ENCODE measurements around the gene PSMG4. TPM values are rescaled to one million over a fixed set of nuclear protein-coding genes. Genes with fewer than 3 reads are reported as not detected.

Gene PSMG4
- total and polyA plus RNA-seq, 2 donors (not counting 3 experiments of a cell fraction or from before 2014, with no cell fraction given) = 31.4 to 46.0 TPM

- FAIRE-seq (no peak), DNase-seq (ENCODE audit: low read depth, low spot score) (no peak)
- H2AFZ ChIP-seq (ENCODE audit: low read depth, low read length) = no peak overlapping the region
- H3K9me1 ChIP-seq (replicated peaks; ENCODE audit: control insufficient read depth, extremely low read depth, insufficient read depth, low read length) = no peaks in the 10 kb centered on the region
- H3K4me3 ChIP-seq (replicated peaks in 1 of 3; ENCODE audit: insufficient read depth in 1 of 3, low read depth in 1 of 3, low read length in 3 of 3) = no peak overlapping the region
- H3K4me2 ChIP-seq (ENCODE audit: insufficient read depth, low read length) = no peak overlapping the region
- TF ChIP-seq GATA2 (IDR thresholded peaks at IDR 0.05; ENCODE audit: insufficient read depth, insufficient read length, low read depth, low read length) (no peak), CTCF (IDR thresholded peaks at IDR 0.05; ENCODE audit: extremely low read depth in 1 of 2, insufficient read depth in 1 of 2, low read depth in 1 of 2, low read length in 2 of 2) (no peak), MAX (IDR thresholded peaks at IDR 0.05; ENCODE audit: insufficient read depth, insufficient read length) (no peak), FOS (IDR thresholded peaks at IDR 0.05; ENCODE audit: borderline replicate concordance, insufficient read depth, low read length) (no peak), POLR2A (IDR thresholded peaks at IDR 0.05; ENCODE audit: low read depth, low read length) (no peak), EZH2 (IDR thresholded peaks at IDR 0.05; ENCODE audit: borderline replicate concordance, low read depth, low read length, severe bottlenecking) (no peak), JUN (IDR thresholded peaks at IDR 0.05; ENCODE audit: borderline replicate concordance, insufficient read depth, insufficient read length, low read depth) (no peak), MYC (IDR thresholded peaks at IDR 0.05; ENCODE audit: low read depth, low read length) (no peak), POLR2AphosphoS5 (IDR thresholded peaks at IDR 0.05; ENCODE audit: insufficient read depth, low read depth, low read length) (no peak)
- dilution Hi-C loops (cut with MboI; ENCODE audit: extremely low pct_ligation_motif_present, low sequenced_read_pairs) (no loop called here), intact Hi-C loops (cut with micrococcal nuclease) (no loop called here)
- BruUV-seq (replicated peaks) = no TSS peak
- H3K9ac ChIP-seq (replicated peaks; ENCODE audit: extremely low read depth, insufficient read depth, low read length) = no peak overlapping the region
- H3K36me3 ChIP-seq (ENCODE audit: control insufficient read depth in 2 of 2, extremely low read depth in 1 of 2, insufficient read depth in 2 of 2, low read length in 2 of 2) = no peaks in the 10 kb centered on the region
- H4K20me1 ChIP-seq (replicated peaks; ENCODE audit: control insufficient read depth, extremely low read depth, insufficient read depth, low read length) = no peaks in the 10 kb centered on the region
- POLR2A ChIA-PET = no interaction called here
- H3K27ac ChIP-seq (ENCODE audit: insufficient read depth, low read depth, low read length) = no peak overlapping the region
- CTCF ChIA-PET = interaction anchor here (1.6 to 5.3 kb wide), 10 partner anchors 12 to 124 kb away, joined by 3 to 121 read pairs (median 8); no protein-coding TSS in a partner anchor
- H3K9me3 ChIP-seq (replicated peaks; ENCODE audit: control insufficient read depth, insufficient read depth, low read length) = no peaks in the 10 kb centered on the region
- H3K27me3 ChIP-seq (ENCODE audit: control insufficient read depth in 2 of 2, insufficient read depth in 2 of 2, low read length in 2 of 2) = peaks cover 11 to 12% of the 10 kb centered on the region in 2 experiments
- no peaks in the 10 kb centered on the region for H3K4me1 ChIP-seq (ENCODE audit: control insufficient read depth, extremely low read depth, insufficient read depth, low read length)
- no peaks in the 10 kb centered on the region for H3K79me2 ChIP-seq (ENCODE audit: control insufficient read depth, insufficient read depth, low read length)
Measured at GRCh38 chr6:3250231-3250675, 8.5 kb upstream of the PSMG4 start.
